Left ventricle myocardium superior (tissue), 1 donor: ENCODE measurements around the gene CPEB3. TPM values are rescaled to one million over a fixed set of nuclear protein-coding genes. Genes with fewer than 3 reads are reported as not detected.

Source experiments
- ATAC-seq: fragments of 200-7000 bp; cut with Tn5 transposase; one replicate; pipeline ENCODE4 v1.9.1; 2020; ENCODE audit warnings: mild to moderate bottlenecking, moderate library complexity
- DNase-seq: peaks from one replicate; pipeline ENCODE4 v3.0.0-alpha.2; 2020
- intact Hi-C: fragments of 100-400 bp; cut with micrococcal nuclease; formaldehyde crosslinking; loops from one replicate; pipeline ENCODE4 v1.11.0; 2022
- total RNA-seq: library from RNA; stranded (reverse); fragmentation: NEBNext Ultra II Directional; extraction: Animal tissue kit (Norgen Biotek cat#: 25700); gene quantifications from one replicate; pipeline ENCODE4 v1.2.1, GENCODE V29; 2021
- donor health status: DM: no; HTN: yes; CAD: no; lungs with severe emphysema.

The CPEB3 gene
- total RNA-seq, 1 donor from 2014 or later, result 18.0 TPM

DNA sequence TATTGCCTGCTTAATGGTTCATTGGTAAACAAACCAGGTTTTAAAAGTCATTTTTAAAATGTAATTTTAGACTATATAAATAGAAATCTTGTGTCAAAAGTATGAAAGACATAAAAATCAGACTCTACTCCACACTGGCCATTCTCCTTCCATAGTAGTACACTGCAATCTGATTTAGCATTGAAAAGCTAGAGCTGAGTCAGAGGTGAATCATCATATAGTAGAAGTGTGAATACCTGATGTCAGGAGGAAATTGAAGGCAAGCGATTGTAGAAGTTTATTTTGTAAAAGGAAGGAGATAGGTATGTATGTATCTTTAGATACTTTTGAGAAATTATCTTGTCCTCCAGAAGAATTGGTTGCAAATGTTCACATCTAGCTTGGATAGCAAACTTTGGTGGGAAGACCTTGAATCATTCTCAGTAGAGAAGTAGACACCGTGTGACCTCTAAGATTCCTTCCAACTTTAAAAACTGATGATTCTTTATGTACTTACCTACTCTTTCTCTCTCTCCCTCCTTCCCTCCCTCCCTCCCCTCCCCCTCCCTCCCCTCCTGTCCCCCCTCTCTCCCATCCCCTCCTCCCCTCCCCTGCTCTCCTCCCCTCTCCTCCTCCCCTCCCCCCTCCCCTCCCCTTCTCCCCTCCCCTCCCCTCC is 279.2 kb downstream of the CPEB3 start:
- ATAC-seq (no peak), DNase-seq (no peak)
- intact Hi-C loops, result no loop called here

DNA sequence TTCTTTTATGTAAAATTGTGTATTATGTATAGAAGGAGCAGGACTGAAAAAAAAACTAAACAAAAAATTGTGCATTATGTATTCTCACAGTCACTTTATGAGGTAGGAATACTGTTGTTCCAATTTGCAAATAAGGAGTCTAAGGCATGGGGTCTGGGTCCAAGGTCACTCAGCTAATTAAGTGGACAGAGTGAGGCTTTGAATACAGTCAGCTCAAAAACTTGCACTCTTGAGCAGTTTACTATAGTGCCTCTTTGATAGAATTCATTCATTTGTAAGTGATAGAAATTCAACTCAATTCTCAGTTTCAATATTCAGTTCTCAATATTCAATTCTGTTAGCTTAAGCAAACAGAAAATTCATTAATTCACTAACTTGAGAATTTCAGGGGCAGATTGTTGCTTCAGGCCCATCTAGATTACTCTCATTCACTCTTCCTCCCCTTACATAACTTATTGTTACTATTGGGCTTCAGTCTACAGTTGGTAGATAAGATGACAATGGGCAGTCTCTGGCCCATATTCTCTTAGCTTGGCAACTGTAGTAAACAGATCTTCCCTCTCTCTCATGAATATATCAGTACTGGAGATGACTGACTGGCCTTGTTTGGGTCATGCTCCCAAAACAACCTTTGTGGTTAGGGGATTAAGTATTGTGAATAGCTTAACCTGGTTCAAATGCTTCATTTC is 280.7 kb downstream of the CPEB3 start:
- intact Hi-C loops, result no loop called here
- no peak for DNase-seq
- no peak for ATAC-seq

DNA sequence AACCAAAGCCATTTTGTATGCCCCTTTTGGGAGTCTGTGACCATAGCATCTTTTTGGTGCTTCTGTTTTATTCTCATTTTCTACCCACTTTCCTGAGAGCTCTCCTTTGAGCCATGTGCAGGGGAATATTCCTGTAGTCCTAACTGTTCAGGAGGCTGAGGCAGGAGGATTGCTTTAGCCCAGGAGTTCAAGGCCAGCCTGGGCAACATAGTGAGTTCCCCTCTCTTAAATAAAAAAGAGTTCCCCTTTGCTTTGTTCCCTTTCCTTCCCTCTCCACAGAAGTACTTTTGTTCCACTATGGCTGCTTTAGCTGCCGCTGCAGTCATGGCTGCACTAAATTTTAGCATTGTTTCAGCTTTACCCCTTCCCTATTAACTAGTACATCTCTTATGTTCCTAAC is 281.4 kb downstream of the CPEB3 start:
- ATAC-seq, result no peak
- no peak for DNase-seq
- intact Hi-C loops, result no loop called here

DNA sequence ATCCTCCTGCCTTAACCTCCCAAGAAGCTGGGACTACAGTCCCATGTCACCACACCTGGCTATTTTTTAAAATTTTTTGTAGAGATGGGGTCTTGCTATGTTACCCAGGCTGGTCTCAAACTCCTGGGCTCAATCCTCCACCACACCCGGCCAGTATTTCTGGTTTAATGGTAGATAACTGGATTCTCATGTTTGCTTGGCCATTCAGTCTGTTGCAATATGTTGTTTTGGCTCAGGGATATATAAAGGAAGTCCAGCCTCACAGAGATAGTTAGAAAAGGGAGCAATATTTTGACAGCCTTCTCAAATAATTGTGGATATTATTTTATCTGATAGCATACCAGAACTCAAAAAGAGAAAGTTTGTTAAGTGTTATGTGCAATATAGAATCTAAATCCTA is 284.9 kb downstream of the CPEB3 start:
- DNase-seq (no peak), ATAC-seq (no peak)
- intact Hi-C loops, result no loop called here

DNA sequence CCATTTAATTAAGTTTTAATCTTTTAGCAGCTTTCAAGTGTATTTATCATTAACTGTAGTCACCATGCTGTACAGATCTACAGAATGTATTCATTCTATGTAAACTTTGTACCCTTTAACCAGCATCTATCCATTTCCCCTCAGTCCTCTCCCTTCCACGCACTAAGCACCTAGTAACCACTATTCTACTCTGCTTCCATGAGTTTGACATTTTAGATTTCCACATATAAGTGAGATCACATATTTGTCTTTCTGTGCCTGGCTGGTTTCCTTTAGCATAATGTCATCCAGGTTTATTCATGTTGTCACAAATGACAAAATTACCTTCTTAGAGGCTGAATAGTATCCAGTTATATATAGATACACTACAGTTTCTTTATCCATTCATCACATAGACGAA is 287.6 kb downstream of the CPEB3 start:
- ATAC-seq, result no peak
- intact Hi-C loops, result no loop called here

DNA sequence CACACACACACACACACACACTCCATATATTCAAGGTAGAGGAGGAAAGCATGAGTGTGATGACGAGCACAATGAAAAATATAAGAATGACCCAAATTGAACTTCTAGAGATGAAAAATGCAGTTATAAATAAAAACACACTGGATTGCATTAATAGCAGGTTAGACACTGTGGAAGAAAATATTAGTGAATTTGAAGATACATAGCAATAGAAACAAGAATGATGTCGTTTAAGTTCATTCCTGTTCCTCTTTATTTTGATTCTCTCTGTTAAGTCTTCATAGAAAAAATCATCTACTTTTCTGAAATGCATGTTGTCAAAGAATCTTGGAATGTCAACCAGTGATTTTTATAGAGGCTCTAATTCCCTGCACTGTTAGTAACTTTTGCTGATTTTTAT is 288.9 kb downstream of the CPEB3 start:
- no peak for ATAC-seq
- intact Hi-C loops, result no loop called here
- DNase-seq, result no peak

More for the DNA sequence above, 287.6 kb downstream of the CPEB3 start:
- DNase-seq, result no peak

DNA sequence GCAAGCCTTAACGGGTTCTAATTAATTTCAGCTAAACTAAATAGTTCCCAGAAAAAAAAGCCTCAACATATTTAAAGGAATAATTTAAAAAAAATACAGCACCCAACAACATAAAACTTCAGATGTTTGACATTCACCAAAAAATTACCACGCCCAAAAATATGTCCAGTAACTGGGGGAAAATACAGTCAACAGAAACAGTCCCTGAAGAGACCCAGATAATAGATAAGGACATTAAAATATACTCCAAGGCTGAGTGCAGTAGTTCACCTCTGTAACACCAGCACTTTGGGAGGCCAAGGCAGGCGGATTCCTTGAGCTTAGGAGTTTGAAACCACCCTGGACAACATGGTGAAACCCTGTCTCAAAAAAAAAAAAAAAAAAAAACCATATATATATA is 289.3 kb downstream of the CPEB3 start:
- intact Hi-C loops, result no loop called here
- ATAC-seq (no peak), DNase-seq (no peak)

Other genes starting within 250 kb of the CPEB3 start
- 32.9 TPM for gene MARCHF5, start 89 bp upstream of the CPEB3 start, total RNA-seq